Measurements from ENCODE around the gene DDR2. TPM values are rescaled to one million over a fixed set of nuclear protein-coding genes. Genes with fewer than 3 reads are reported as not detected.

DDR2 gene
- total RNA-seq, 1 experiment from 2014 or later, result 0.52 TPM

DNA sequence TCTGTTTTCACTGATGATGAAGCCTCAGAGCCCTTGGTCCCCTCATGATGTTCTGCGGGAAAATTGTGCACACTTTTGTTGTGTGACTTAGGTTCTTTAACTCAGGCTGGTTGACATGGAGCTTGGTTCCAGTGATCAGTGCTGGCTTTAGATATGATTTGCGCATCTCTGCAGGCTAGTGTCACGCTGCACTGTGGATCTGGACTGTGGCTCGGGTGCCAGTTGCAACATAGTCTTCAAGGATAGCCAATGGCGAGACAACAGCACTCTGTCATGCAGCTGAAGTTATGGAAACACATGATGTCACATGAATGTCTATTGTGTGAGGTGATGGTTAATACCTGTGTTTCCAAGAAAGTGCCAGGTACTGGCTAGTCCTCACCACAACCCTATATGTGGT is 56.7 kb downstream of the DDR2 start:
- Histone ChIP-seq H3K18ac (ENCODE audit: insufficient read length, low read depth, low read length) (no peak overlapping the region), H4K5ac (ENCODE audit: insufficient read length, low read depth, low read length) (no peak overlapping the region), H2AK5ac (ENCODE audit: insufficient read length, low read length) (no peak overlapping the region), H3K9me3 (ENCODE audit: control insufficient read depth, low read depth, low read length) (no peaks in the 10 kb centered on the region), H3K4ac (ENCODE audit: low read depth, low read length) (no peak overlapping the region), H2AFZ (ENCODE audit: low read length) (no peak overlapping the region), H3K14ac (ENCODE audit: insufficient read depth, low read length) (no peak overlapping the region), H3K23ac (ENCODE audit: insufficient read length, low read depth, low read length) (no peak overlapping the region), H3T11ph (ENCODE audit: low read length) (no peak overlapping the region), H3K27me3 (ENCODE audit: insufficient read depth, low read length) (no peaks in the 10 kb centered on the region), H2BK20ac (ENCODE audit: low read depth, low read length, poor library complexity, severe bottlenecking) (no peak overlapping the region), H2BK5ac (ENCODE audit: insufficient read length, low read length) (no peak overlapping the region), H3K27ac (ENCODE audit: insufficient read length, low read depth, low read length) (no peak overlapping the region), H2BK15ac (ENCODE audit: low read depth, low read length) (no peak overlapping the region), H4K20me1 (ENCODE audit: control insufficient read depth, insufficient read depth, insufficient read length) (no peaks in the 10 kb centered on the region), H4K8ac (replicated peaks; ENCODE audit: insufficient read length, low read depth, low read length) (no peak overlapping the region), H3K9ac (ENCODE audit: extremely low read depth, insufficient read length, low read length) (no peak overlapping the region), H3K56ac (ENCODE audit: insufficient read length, low read depth, low read length) (no peak overlapping the region), H3K4me2 (ENCODE audit: insufficient read depth, insufficient read length, low read length) (no peak overlapping the region), H3K79me2 (ENCODE audit: insufficient read depth, low read length) (no peaks in the 10 kb centered on the region), H2BK120ac (ENCODE audit: low read depth, low read length, poor library complexity, severe bottlenecking) (no peak overlapping the region), H4K91ac (ENCODE audit: insufficient read length, low read depth, low read length) (no peak overlapping the region), H3K23me2 (ENCODE audit: insufficient read length, low read depth, low read length, poor library complexity, severe bottlenecking) (no peaks in the 10 kb centered on the region), H3K4me1 (ENCODE audit: insufficient read depth, low read length) (peaks cover 4% of the 10 kb centered on the region; the same call in 1 of the 2 replicates), H2BK12ac (ENCODE audit: insufficient read length, low read depth, low read length) (no peak overlapping the region), H3K79me1 (ENCODE audit: insufficient read depth, low read depth, low read length, poor library complexity, severe bottlenecking) (no peaks in the 10 kb centered on the region)
- DNase-seq, result no peak
- no peak overlapping the region for H3K4me3 Mint-ChIP-seq
- H3K9me3 Mint-ChIP-seq, result no peaks in the 10 kb centered on the region
- no CpG with 5 or more reads among the region's 5 CpGs for WGBS (ENCODE audit: extremely low coverage, insufficient read length, low lambda C conversion rate)
- peak overlapping the region in 1 of 3 experiments; percentile 65; a peak in 1 of 7 replicates for H3K27ac Mint-ChIP-seq
- TF ChIP-seq, protein P1, sequence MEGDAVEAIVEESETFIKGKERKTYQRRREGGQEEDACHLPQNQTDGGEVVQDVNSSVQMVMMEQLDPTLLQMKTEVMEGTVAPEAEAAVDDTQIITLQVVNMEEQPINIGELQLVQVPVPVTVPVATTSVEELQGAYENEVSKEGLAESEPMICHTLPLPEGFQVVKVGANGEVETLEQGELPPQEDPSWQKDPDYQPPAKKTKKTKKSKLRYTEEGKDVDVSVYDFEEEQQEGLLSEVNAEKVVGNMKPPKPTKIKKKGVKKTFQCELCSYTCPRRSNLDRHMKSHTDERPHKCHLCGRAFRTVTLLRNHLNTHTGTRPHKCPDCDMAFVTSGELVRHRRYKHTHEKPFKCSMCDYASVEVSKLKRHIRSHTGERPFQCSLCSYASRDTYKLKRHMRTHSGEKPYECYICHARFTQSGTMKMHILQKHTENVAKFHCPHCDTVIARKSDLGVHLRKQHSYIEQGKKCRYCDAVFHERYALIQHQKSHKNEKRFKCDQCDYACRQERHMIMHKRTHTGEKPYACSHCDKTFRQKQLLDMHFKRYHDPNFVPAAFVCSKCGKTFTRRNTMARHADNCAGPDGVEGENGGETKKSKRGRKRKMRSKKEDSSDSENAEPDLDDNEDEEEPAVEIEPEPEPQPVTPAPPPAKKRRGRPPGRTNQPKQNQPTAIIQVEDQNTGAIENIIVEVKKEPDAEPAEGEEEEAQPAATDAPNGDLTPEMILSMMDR (conservative IDR thresholded peaks at IDR 0.05), result no peak
- H3K4me1 Mint-ChIP-seq, result peaks cover 19 to 23% of the 10 kb centered on the region in 2 experiments
- H3K27me3 Mint-ChIP-seq (ENCODE audit: low read depth), result no peaks in the 10 kb centered on the region; the same call in 1 of the 2 replicates
- no peaks in the 10 kb centered on the region for H3K36me3 Mint-ChIP-seq (ENCODE audit: insufficient read depth in 1 of 3, low read depth in 3 of 3)
